GM21737 (cell line): ENCODE data around the gene IRF2.
A peak's percentile ranks its signal among the peaks of the same experiment; 100 is the strongest.

ENCODE experiments used
- ATAC-seq: cut with Tn5 transposase; IDR thresholded peaks from one replicate; pipeline ENCODE4 v1.9.1; 2021; ENCODE audit warnings: mild to moderate bottlenecking, moderate library complexity; ENCODE audit not compliant: unreplicated experiment

The IRF2 gene

DNA sequence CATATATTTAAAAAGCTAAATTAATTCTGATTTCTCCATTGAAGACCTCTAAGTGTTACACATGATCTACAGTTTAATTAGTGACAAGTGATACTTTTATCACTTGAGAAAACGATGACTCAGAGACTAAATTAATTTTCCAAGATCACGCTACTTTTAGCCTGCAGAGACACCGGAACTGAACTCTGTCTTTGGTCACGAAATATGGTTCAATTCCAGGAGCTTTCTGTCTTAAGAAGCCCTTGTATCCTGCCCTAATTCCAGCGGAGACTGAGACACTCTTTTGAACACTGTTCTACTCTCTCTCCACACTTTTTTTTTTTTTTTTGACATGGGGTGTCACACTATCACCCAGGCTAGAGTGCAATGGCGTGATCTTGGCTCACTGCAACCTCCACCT is 63.6 kb downstream of the IRF2 start:
- no peak for ATAC-seq

DNA sequence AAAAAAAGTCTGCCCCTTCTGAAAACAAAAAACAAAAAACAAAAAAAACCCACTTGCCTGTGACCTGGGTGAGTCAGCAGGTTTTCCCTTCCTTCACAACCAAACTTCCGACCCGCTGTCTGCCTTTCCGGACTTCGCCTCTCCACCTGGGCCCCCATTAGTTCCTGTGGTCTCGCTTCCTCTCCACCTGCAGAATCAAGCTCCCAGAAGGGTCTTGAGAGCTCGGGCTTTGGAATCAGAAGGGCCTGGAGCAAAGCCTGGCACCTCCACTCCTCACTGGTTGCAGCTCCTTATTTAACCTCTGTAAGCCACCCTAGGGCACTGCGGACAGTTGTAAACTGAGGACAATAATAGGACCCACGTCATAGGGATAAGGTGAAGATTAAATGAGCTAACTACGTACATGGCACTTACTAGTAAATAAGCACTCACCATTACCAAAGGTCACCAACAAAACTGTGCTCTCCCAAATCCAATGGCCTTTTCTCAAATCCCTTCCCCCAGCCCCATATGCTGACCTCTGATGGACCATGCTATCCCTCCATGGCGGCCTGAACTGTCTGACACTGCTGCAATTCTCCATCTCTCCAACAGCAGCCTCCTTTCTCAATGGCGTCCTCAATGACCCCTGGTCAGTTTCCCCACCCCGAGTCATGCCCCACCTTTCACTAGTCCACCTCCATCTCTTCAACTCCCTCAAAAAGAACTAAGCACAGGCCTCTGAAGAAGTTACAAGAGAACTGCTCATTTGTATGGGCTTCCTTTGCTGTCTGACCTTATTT is 64.2 kb downstream of the IRF2 start:
- ATAC-seq, result no peak

DNA sequence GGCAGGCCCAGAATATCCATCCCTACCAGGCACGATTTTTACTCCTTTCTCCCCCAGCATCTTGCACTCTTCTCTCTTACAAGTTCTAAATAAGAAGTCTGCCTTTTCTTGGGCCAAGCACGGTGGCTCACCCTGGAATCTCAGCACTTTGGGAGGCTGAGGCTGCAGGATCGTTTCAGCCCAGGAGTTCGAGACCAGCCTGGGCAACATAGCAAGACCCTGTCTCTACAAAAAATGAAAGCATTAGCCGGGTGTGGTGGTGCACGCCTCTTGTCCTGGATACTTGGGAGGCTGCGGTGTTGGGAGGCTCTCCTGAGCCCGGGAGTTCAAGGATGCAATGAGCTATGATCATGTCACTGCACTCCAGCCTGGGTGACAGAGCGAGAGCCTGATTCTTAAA is 64.8 kb downstream of the IRF2 start:
- ATAC-seq, result no peak

DNA sequence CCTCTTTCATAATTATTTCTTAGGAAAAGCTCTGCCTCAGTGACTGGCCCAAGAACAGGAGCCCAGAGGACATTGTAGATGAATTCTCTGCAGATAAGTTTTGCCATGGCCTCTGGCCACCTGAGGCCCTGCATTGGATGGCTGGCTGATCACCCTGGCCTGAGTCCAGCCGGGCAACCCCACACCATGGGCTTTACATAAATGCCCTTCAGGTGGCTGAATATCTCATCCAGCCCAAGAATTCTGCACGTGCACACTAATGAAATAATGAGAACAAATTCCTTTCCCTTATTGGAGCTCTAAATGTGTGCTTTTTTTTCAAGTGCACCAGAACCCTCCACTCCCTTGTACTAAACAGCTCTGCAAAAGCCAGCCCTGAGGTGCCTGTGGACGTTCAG is 65.7 kb downstream of the IRF2 start:
- no peak for ATAC-seq

DNA sequence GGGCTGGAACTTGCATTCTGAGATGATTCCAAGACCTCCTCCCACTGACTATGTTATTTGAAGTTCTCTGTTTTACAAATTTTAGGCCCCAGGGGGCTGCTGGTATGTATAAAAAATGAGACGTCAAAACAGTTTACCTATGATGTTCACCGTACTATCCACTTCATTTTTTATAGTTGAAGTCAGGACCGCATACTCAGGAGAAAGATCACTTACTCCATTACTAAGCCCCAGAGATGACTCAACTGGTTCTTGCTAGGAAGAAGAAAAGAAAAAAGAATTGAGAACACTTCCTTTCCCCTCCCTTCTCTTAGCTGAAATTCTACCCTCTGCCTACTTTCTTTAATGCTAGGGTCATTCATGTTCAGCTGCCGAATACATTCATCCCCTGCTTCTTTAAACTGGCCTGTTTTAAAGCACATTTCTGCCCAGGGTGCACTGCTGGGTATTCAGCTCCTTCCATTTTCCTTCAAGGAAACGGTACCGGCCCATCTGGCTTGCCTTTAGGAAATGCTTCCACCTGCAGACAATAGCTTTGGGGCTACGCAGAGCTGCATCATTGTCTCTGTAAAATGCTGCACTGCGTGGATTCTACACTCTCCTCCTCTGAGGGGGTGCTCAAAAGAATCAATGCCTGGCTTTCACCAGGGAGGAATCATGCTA is 66.2 kb downstream of the IRF2 start:
- ATAC-seq, result no peak

DNA sequence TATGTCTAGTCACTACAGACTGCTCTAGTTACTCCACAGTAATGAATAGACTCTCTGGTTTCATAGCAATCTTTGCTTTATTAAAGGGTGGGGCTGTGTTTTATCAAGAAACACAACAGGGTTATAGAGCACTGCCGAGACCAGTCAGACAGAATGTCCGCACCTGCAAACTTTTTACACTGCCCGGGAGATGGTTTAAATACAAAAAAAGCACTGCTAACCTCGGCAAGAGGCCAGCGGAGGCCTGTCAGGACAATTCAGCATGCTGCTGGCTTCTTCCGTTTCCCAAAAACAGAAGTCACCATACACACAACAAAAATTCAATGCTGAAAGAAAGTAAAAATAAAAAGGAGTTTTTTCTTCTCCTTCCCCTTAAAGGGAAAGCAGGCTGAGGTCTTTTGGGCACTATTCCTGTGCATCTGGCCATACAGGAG is 67.4 kb downstream of the IRF2 start:
- ATAC-seq, result no peak

DNA sequence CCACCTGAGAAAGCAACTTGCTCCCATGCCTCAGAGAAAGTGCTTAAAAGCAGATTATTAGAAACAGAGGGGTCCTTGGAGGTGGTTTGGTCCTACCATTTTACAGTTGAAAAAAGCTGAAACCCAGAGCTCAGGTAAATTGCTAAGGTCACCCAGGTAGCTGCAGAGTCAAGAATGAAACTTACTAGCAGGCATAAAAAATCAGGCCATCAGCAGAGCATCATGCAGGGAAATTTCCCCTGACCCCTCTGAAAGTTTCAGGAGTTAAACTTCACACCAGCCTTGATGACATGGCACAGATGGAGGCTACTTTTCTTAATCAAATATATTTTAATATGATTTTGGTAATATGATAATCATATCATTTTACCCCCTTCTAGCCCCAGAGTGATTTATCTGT is 70.3 kb downstream of the IRF2 start:
- no peak for ATAC-seq

DNA sequence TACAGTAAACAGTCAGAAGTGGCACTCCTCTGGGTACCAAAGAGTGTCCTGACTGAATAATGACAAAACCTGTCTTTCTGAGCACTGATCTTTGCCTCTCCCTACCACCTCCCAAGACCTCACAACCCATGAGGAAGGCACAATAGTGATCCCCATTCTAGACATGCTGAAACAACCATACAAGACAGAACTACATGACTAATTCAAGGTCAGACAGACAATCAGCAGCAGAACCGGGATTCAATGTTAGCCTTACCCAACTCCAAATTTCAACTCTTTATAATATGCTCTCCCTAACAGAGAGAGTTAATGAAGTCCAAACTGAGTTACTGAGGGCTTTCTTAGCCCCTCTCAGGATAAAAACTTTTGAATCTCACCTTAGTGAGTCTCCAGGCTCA is 71.0 kb downstream of the IRF2 start:
- no peak for ATAC-seq

DNA sequence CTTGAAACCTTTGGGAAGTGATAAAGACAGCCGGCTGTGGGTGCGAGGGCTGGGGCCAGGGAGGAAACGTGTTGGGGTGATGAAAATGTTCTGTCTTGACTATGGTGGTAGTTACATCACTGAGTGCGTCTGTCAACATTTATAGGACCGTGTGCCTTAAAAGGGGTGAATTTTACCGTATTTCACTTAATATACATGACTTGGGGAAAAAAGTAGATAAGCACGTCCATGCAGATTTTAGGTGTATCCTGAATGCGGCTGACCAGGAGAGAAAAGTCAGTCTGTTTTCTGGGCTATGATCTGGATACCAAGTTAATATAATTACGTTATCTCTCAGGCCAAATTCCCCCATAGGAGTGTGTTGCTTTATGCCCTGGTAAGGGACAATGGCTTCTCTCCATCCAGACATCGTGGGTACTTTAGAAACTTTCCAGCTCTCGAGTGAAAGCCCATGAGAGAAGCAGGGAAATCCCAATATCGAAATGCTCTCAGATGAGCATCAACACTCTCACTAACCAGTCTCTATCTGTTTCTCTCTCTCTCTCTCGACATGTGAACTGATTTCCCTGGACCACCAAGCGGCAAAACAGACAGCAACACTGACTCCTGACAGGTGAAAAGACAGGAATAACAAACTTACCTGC is 71.5 kb downstream of the IRF2 start:
- ATAC-seq, result no peak

DNA sequence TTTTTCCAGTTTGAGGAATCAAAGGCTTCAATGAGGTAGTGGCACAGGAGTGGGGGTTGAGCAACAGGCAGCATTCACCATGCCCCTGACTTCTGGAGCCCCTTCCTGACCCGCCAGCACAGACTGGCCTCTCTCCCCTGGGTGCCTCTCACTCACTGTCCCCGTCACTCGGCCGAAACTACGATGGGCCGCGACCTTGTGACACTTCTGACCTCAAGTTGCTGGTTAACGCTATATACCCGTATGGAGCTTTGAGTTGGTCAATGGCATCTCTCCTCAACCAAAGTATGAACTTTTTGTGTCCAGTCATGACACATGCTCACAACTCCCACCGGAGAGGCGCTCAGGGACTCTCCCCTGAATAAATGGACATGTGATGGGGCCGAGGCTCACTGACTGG is 72.1 kb downstream of the IRF2 start:
- no peak for ATAC-seq

DNA sequence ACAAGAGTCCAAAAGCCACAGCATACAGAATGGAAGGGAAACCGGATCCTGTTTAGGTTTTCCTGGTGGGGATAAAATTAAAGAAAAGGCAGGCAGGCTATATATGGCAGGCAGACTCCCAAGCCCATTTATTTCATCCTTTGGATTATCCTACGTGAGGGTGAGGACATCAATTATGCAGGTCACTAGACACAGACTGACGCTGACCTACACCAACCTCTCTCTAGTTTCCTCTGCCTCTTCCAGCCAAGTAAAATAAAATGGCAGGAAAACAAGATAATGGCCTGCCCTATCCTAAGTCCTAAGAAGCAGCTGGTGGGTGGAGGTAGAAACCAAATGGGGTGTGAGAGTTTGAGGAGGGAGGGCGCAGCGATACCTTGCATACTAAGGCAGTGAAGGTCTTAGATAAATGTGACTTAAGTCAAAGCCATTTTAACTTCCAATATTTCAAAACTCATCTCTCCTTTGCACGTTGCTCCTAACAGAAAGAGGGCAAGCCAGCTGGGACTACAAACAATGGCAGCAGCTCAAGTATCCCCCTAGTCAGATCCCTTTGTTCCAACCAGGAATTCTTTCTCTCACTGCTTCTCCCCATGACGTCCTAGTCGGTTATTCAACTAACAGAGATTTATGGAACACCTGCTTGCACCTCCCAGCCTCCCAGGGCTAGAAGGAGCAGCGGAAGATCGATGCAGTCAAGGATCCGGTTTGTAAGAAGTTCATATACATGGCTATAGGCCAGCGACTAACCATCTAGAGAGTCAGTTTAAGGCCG is 72.8 kb downstream of the IRF2 start:
- ATAC-seq, result no peak

DNA sequence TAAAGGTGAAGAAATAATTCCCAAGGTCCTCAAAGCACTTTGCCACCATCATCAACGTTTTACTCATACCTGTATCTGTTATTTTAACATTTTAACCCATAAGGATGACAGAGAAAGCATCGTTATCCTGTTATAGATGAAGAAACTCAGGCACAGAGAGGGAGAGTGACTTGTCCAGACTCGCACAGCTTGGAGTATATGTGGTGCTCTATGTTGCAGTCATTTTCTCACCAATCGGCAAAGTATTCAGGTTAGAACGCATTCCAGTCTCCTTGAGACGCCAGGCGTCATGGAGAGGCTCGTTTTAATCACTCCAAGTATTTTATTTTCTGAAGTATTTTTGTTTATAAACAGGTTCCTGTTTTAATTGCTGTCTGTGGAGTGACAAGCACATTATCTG is 73.5 kb downstream of the IRF2 start:
- no peak for ATAC-seq

DNA sequence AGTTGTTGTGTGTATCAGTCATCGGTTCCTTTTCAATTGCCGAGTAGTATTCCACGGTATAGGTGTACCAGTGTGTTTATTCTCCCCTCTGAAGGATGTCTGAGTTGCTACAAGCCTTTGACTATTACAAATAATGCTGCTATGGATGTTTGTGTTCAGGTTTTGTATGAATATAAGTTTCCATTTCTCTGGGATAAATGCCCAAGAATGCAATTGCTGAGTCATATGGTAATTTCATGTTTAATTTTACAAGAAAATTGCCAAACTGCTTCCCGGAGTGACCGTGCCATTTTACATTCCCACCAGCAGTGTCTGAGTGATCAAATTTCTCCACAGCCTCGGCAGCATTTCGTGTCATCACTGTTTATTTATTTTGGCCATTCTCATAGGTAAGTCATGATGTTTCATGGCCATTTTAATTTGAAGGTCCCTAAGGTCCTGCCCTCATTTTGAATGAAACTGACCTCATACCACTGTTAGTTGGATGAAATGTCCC is 73.9 kb downstream of the IRF2 start:
- ATAC-seq, result no peak

DNA sequence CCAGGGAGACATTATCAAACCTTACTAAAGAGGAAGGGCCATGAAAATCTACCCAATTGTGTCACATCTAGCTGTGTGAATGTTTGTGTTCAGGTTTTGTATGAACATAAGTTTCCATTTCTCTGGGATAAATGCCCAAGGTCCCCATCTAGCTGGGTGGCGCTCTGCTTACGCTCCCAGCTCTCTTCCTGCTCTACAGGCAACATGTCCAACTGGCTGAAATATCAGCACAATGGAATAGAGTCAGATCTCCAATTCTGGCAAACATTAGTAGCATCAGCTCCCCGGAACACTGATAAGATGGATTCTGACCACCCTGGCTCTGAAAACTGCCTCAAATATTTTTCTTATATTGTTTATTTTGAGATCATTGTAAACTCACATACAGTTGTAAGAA is 74.8 kb downstream of the IRF2 start:
- ATAC-seq, result no peak

DNA sequence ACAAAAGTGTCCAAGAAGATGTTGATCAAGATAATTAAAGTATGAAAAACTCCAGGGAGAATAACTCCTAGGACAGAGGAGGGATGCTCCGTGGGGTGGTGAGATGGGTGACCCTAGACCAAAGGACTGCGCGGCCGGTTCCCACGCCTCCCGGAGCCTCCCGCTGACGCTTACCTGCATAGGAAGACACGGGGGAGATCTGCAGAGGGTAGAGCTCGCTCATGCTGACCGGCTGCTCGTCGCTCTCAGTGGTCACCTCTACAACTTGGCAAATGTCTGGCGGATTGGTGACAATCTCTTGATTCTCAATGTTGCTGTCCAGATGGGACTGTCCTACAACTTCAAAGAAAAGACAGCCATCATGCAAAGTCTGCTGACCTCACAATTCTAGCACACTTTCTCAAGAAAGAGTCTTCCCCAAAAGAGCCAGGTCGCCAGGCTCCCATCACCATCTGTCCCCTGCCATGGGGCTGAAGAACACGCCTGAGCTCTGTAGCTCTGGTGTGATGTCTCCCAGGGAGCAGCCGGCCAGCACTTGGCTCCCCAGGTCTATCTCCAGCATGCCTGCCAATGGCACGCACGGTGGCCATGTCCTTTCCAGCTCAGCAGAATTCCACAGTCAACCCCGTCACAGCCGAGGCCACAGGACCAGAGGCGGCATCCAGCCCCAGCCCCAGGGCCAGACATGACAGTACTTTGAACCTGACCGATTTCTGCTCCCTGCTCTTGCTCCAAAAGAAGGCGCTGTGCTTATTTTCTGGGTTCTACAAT is 75.4 kb downstream of the IRF2 start:
- no peak for ATAC-seq

DNA sequence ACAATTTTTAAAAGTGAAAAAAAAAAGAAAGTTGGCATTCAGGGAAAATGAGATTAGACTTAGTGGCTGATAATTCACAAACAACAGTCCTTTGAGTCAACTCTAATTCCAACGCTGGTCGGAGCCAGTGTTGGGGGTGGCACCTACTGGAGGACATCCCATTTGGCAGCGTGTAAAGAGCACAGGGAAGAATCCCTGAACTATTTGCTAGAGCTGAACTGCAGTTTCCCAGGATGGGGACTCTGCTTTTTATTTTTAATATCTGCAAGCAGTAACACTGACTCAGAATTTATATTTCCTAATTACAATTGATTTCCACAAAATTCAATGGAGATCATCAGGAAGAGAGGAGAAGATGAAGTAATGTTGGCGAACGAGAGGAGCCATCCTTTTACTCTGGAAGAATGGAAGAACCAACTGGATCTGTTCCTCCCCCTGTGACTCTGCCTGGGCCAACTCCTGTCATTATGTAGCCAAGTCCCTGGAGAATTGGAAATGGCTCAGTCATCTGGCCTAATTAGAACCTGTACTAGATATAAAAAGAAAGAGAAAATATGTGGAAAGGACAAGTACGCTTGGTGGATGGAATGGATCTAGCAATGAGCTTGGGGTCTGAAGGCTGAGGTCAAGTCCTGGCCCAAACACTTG is 76.7 kb downstream of the IRF2 start:
- no peak for ATAC-seq

DNA sequence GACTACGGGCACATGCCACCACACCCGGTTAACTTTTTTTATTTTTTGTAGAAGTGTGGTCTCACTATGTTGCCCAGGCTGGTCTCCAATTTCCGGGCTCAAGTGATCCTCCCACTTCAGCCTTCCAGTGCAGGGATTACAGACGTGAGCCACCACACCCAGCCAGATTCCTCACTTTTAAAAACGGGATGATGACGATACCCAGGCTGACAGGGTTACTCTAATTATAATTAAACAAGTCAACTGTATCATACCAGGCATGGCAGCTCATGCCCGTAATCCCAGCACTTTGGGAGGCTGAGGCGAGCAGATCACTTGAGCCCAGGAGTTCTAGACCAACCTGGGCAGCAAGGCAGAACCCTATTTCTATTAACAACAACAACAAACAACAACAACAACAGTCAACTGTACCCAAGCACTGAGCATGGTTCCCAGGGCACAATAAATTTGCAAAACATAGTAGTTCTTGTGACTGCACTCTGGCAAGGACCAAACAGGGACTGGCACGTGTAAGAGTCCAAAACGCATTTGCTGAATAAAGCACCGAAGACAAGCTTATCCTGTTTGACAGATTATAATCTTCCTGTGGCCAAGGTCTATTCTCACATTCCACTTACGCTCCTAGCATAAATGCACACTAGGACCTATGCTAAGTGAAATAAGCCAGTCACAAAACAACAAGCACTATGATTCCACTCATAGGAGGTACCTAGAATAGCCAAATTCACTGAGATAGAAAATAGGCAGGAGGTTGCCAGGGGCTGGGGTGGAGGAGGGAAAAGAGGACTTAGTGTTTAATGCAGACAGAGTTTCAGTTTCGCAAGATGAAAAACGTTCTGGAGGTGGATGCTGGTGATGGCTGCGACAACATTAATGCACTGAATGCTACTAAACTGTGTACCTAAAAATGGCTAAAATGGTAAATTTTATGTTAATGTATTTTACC is 77.5 kb downstream of the IRF2 start:
- peak; percentile 2 for ATAC-seq

DNA sequence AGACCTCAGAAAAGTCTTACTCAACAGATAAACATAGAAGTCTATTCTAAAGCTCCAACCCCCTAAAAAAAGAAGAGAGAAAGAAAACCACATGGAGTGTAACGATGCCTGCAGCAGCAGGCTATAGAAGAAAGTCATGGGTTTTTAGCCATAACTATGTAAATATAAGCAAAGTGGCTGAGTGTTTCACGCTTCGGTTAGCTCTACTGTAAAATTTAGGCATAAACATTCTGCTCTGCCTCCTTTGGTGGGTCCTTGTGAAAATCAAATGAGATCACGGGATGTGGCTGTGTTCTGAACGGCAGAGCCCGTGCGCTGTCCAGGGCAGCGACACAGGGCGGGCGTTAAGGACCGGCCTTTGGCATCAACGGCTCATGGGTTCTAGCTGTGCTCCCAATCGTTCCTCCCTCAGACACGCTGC is 78.4 kb downstream of the IRF2 start:
- peak; percentile 79 for ATAC-seq

DNA sequence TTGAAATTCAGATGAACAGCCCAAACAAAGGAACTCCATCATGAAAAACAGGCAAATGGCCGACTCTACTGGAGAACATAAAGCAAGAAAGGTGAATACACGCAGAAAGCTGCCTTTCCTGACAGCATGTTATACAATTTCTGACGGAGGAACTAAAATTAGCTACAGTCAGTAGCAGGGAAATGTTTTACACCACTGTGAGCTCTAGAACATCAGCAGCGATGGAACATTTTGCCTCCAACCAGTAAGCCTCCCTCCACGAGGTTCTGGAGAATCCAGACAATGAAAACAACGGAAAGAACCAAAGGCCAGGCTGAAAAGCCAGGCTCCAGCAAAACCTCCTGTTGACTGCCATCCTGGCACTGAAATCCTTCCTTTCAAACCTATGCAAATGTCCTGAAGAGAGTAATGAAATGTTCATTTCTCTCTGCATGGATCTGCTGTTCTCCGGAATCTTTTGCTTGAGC is 78.9 kb downstream of the IRF2 start:
- peak; percentile 9 for ATAC-seq
